ENCODE measurements around the gene ACTN1. TPM values are rescaled to one million over a fixed set of nuclear protein-coding genes. Genes with fewer than 3 reads are reported as not detected.

Gene ACTN1
- total and polyA plus RNA-seq, 3 experiments from 2014 or later: 47.4 to 53.3 (median 52.7) TPM

DNA sequence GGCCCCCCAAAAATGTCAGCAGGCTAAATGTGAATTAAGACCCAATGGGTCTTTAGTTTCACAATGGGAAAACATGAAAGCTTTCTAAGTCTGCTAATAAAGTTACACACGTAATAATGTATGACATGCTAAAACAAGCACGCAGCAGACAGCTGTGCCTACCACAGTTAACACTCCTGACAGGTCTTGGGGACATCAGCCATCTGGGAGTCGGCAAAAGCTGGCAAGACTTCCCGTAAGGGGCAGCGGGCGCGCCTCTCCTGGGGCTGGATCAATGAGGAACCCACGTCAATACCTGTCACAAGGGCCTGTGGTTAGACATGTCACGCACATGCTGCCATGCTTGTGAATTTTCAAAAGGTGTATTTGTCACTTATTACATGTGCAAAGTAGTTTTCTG is 45.0 kb downstream of the ACTN1 start:
- H3K9me3 ChIP-seq (ENCODE audit: low read length): no peaks in the 10 kb centered on the region
- peaks cover 49% of the 10 kb centered on the region for H3K4me1 ChIP-seq (ENCODE audit: insufficient read depth, low read length)
- Mint-ChIP-seq H3K27me3 (peaks cover 1 to 6% of the 10 kb centered on the region in 2 donors), H3K9me3 (no peaks in the 10 kb centered on the region), H3K27ac (no peak overlapping the region), H3K36me3 (no peaks in the 10 kb centered on the region), H3K4me3 (no peak overlapping the region), H3K4me1 (peaks cover 0 to 10% (median 10%) of the 10 kb centered on the region in 3 donors)
- no peaks in the 10 kb centered on the region for H3K27me3 ChIP-seq (ENCODE audit: insufficient read depth, low read length, poor library complexity, severe bottlenecking)
- H3K4me3 ChIP-seq (ENCODE audit: low read length): no peak overlapping the region
- H3K36me3 ChIP-seq (ENCODE audit: insufficient read depth, low read length): no peaks in the 10 kb centered on the region
- no peak overlapping the region for H3K27ac ChIP-seq (ENCODE audit: low read depth, low read length)
- peak in 1 of 5 donors; percentile 44 for DNase-seq
- ChIA-PET POLR2A (no interaction called here), CTCF (no interaction called here)

DNA sequence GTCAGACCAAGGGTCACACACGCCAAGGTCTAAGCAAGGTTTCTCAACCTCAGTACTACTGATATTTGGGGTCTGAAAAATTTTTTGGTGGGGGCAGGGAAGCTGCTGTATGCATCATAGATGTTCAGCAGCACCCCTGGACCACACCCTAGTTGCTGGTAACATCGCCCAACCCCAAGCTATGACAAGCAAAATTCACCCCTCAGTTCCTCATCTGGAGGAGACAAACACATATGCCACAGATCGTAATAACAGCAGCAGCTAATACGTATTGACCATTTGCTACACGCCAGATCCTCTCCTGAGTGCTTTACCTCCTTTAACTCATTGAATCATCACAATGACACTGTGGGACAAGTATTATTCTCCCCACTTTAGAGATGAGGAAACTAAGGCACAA is 46.4 kb downstream of the ACTN1 start:
- no peaks in the 10 kb centered on the region for H3K9me3 ChIP-seq (ENCODE audit: low read length)
- no peak overlapping the region for H3K4me3 Mint-ChIP-seq
- no peak for DNase-seq
- H3K36me3 Mint-ChIP-seq: no peaks in the 10 kb centered on the region
- H3K27me3 Mint-ChIP-seq: peaks cover 1 to 11% of the 10 kb centered on the region in 2 donors
- peak overlapping the region in 2 of 8 donors; percentile 8 to 81 for H3K27ac Mint-ChIP-seq
- no peak overlapping the region for H3K27ac ChIP-seq (ENCODE audit: low read depth, low read length)
- H3K9me3 Mint-ChIP-seq: no peaks in the 10 kb centered on the region
- H3K36me3 ChIP-seq (ENCODE audit: insufficient read depth, low read length): no peaks in the 10 kb centered on the region
- H3K4me3 ChIP-seq (ENCODE audit: low read length): no peak overlapping the region
- peaks cover 48% of the 10 kb centered on the region for H3K4me1 ChIP-seq (ENCODE audit: insufficient read depth, low read length)
- POLR2A ChIA-PET: no interaction called here
- peaks cover 0 to 8% (median 8%) of the 10 kb centered on the region in 3 donors for H3K4me1 Mint-ChIP-seq
- CTCF ChIA-PET: no interaction called here
- H3K27me3 ChIP-seq (ENCODE audit: insufficient read depth, low read length, poor library complexity, severe bottlenecking): no peaks in the 10 kb centered on the region

DNA sequence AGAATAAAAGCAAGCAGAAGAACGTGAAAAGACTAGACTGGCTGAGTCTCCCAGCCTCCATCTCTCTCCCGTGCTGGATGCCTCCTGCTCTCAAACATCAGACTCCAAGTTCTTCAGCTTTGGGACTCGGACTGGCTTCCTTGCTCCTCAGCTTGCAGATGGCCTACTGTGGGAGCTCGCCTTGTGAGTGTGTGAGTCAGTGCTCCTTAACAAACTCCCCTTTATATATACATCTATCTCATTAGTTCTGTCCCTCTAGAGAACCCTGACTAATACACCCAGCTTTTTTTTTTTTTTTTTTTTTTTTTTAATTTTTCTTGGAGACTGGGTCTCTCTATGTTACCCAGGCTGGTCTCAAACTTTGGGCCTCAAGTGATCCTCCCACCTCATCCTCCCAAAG is 46.9 kb downstream of the ACTN1 start:
- CTCF ChIA-PET: no interaction called here

DNA sequence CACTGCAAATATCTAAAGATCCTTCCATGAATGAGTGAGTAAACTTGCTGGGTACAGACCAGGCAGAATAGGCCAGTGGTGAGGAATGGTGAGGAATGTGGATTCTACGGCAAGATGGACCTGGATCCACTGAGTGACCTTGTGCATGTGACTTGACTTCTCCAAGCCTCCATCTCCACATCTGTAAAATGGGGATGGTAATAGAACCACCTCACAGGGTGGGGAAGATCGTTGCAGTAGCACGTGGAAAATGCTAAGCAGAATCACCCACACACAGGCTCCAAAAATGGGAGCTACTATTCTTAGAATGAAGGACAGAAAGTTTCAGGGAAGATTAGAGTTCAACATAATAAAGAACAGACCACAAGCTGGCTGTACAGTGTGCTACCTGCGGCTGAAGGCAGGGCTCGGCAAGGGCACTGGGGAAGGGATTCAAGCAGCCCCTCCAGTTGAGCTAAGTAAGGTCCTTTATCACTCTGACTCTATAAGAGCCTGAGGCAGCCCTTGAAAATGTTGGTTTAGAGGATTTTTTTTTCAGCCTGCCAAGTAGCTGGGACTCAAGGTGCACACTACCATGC is 47.5 kb downstream of the ACTN1 start:
- H3K9me3 Mint-ChIP-seq: peaks cover 0 to 7% (median 5%) of the 10 kb centered on the region in 5 donors
- H3K4me3 ChIP-seq (ENCODE audit: low read length): no peak overlapping the region
- H3K4me1 Mint-ChIP-seq: peaks cover 0 to 8% (median 8%) of the 10 kb centered on the region in 3 donors
- peaks cover 45% of the 10 kb centered on the region for H3K4me1 ChIP-seq (ENCODE audit: insufficient read depth, low read length)
- H3K36me3 Mint-ChIP-seq: peaks cover 0 to 7% (median 0%) of the 10 kb centered on the region in 3 donors
- no peak for DNase-seq
- no peak overlapping the region for H3K27ac ChIP-seq (ENCODE audit: low read depth, low read length)
- peak overlapping the region in 1 of 8 donors; percentile 7 for H3K27ac Mint-ChIP-seq
- ChIA-PET CTCF (no interaction called here), POLR2A (no interaction called here)
- H3K9me3 ChIP-seq (ENCODE audit: low read length): peaks cover under 1% of the 10 kb centered on the region
- H3K27me3 ChIP-seq (ENCODE audit: insufficient read depth, low read length, poor library complexity, severe bottlenecking): no peaks in the 10 kb centered on the region
- H3K27me3 Mint-ChIP-seq: peaks cover 1 to 15% of the 10 kb centered on the region in 2 donors
- no peaks in the 10 kb centered on the region for H3K36me3 ChIP-seq (ENCODE audit: insufficient read depth, low read length)
- no peak overlapping the region for H3K4me3 Mint-ChIP-seq

More for the DNA sequence above, 46.9 kb downstream of the ACTN1 start:
- H3K4me1 Mint-ChIP-seq: peaks cover 0 to 8% (median 8%) of the 10 kb centered on the region in 3 donors
- H3K9me3 Mint-ChIP-seq: peaks cover 0 to under 1% (median 0%) of the 10 kb centered on the region in 5 donors
- Histone ChIP-seq H3K4me3 (ENCODE audit: low read length) (no peak overlapping the region), H3K27ac (ENCODE audit: low read depth, low read length) (no peak overlapping the region), H3K9me3 (ENCODE audit: low read length) (no peaks in the 10 kb centered on the region), H3K36me3 (ENCODE audit: insufficient read depth, low read length) (no peaks in the 10 kb centered on the region), H3K27me3 (ENCODE audit: insufficient read depth, low read length, poor library complexity, severe bottlenecking) (no peaks in the 10 kb centered on the region), H3K4me1 (ENCODE audit: insufficient read depth, low read length) (peaks cover 45% of the 10 kb centered on the region)
- DNase-seq: no peak
- H3K4me3 Mint-ChIP-seq: no peak overlapping the region
- peaks cover 0 to under 1% (median 0%) of the 10 kb centered on the region in 3 donors for H3K36me3 Mint-ChIP-seq
- H3K27ac Mint-ChIP-seq: peak overlapping the region in 1 of 8 donors; percentile 8
- peaks cover 1 to 11% of the 10 kb centered on the region in 2 donors for H3K27me3 Mint-ChIP-seq
- POLR2A ChIA-PET: no interaction called here

DNA sequence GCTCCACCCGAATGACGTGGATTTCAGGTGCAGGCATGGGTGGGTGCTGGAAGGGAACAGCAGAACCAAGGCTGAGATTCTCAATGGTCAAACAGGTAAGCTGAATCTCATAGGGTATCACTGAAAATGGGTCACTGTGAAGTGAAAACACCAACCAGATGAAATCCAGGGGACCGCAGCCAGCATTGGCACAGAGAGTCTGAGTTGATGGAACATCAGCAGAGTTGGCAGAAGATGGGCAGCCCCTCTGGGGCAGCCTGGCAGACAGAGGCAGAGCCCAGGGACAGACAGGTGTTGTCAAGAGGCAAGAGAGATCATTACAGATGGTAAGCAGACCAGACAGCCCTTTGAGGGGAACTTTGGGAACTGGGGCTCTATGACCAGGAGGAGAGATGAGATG is 48.0 kb downstream of the ACTN1 start:
- CTCF ChIA-PET: no interaction called here
- H3K9me3 ChIP-seq (ENCODE audit: low read length): peaks cover 6% of the 10 kb centered on the region
- H3K36me3 ChIP-seq (ENCODE audit: insufficient read depth, low read length): no peaks in the 10 kb centered on the region
- peaks cover 0 to 8% (median 8%) of the 10 kb centered on the region in 3 donors for H3K4me1 Mint-ChIP-seq
- H3K27ac Mint-ChIP-seq: no peak overlapping the region
- no peak overlapping the region for H3K27ac ChIP-seq (ENCODE audit: low read depth, low read length)
- H3K4me3 Mint-ChIP-seq: no peak overlapping the region
- H3K27me3 ChIP-seq (ENCODE audit: insufficient read depth, low read length, poor library complexity, severe bottlenecking): no peaks in the 10 kb centered on the region
- DNase-seq: no peak
- peaks cover 40% of the 10 kb centered on the region for H3K4me1 ChIP-seq (ENCODE audit: insufficient read depth, low read length)
- H3K36me3 Mint-ChIP-seq: peaks cover 0 to 10% (median under 1%) of the 10 kb centered on the region in 3 donors
- no peak overlapping the region for H3K4me3 ChIP-seq (ENCODE audit: low read length)
- POLR2A ChIA-PET: no interaction called here
- H3K9me3 Mint-ChIP-seq: peaks cover under 1 to 10% (median 8%) of the 10 kb centered on the region in 5 donors
- H3K27me3 Mint-ChIP-seq: peaks cover 1 to 17% of the 10 kb centered on the region in 2 donors

DNA sequence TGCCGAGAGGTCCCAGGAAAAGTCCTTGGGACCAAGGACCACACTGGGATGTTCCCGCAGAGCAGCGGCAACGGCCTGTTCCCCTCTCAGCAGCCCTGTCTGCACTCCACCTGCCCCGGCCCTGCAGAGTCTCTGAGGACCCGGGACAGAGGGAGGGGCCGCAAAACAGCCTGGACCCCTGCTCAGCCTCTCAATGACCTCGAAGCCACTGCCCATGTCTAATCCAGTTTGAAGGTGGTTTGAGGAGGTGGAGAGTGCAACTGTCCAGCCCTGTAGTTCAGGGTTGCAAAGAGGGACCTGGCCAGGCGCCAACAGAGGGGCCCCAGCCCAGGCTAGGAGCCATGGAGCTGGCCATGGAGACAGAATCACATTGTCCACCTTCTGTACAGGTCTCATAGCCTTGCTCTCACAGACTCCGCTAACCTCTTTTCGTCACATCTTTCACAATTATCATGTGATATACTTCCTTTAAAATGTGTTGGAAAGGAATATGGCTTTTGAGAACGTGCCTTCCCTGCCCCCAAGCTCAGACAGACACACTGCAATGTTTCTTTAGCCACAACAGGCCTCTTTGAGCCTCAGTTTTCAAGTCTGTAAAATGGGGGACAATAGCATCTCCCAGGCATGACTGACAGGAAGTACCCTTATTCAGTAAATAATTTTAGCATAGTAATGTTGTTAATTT is 49.3 kb downstream of the ACTN1 start:
- peaks cover 8% of the 10 kb centered on the region for H3K9me3 ChIP-seq (ENCODE audit: low read length)
- ChIA-PET CTCF (interaction anchor here (1.3 kb wide), 1 partner anchor 18 kb away, joined by 4 read pairs; no protein-coding TSS in a partner anchor), POLR2A (no interaction called here)
- Mint-ChIP-seq H3K9me3 (peaks cover 5 to 15% (median 14%) of the 10 kb centered on the region in 5 donors), H3K27ac (no peak overlapping the region), H3K36me3 (peaks cover 2 to 20% (median 5%) of the 10 kb centered on the region in 3 donors), H3K4me3 (no peak overlapping the region), H3K4me1 (peaks cover 0 to 8% (median 8%) of the 10 kb centered on the region in 3 donors), H3K27me3 (peaks cover 0 to 17% of the 10 kb centered on the region in 2 donors)
- no peaks in the 10 kb centered on the region for H3K27me3 ChIP-seq (ENCODE audit: insufficient read depth, low read length, poor library complexity, severe bottlenecking)
- H3K36me3 ChIP-seq (ENCODE audit: insufficient read depth, low read length): no peaks in the 10 kb centered on the region
- DNase-seq: no peak
- H3K4me3 ChIP-seq (ENCODE audit: low read length): no peak overlapping the region
- peaks cover 36% of the 10 kb centered on the region for H3K4me1 ChIP-seq (ENCODE audit: insufficient read depth, low read length)
- no peak overlapping the region for H3K27ac ChIP-seq (ENCODE audit: low read depth, low read length)

DNA sequence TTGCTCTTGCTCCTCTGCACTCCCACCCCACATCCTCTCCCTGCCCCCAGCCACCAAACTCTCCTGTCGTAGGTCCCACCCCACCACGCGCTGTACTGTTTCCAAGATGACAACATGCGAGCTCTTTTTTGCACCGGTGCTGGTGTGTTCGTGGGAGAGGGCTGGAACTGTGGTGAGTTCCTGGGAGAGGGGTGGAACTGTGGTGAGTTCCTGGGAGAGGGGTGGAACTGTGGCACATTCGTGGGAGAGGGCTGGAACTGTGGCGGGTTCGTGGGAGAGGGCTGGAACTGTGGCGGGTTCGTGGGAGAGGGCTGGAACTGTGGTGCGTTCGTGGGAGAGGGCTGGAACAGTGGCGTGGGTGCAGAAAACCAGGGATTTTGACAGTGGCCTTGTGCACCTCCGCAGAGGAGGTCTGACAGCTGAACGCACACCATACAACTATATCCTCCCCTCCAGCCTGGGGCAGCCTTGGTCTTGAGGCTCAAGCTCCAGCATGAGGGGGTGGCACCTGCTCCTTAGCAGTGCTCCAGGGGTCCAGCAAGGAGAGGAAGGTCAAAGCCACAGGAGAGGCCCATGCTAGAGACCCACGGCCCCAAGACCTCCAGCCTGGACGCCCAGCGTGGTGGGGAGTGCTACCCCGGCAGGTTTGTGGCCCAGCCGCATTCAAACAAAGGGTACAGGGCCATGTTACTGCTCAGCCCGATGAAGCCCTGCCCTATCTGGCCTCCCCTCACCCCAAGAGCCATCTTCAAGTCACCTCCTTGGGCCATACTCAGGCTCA is 50.1 kb downstream of the ACTN1 start:
- ChIA-PET CTCF (interaction anchor here (1.3 kb wide), 1 partner anchor 10 kb away, joined by 3 read pairs; no protein-coding TSS in a partner anchor), POLR2A (no interaction called here)
- Histone ChIP-seq H3K9me3 (ENCODE audit: low read length) (peaks cover 8% of the 10 kb centered on the region), H3K36me3 (ENCODE audit: insufficient read depth, low read length) (no peaks in the 10 kb centered on the region), H3K4me1 (ENCODE audit: insufficient read depth, low read length) (peaks cover 39% of the 10 kb centered on the region), H3K4me3 (ENCODE audit: low read length) (peak overlapping the region; percentile 31), H3K27ac (ENCODE audit: low read depth, low read length) (no peak overlapping the region), H3K27me3 (ENCODE audit: insufficient read depth, low read length, poor library complexity, severe bottlenecking) (no peaks in the 10 kb centered on the region)
- H3K27ac Mint-ChIP-seq: peak overlapping the region in 2 of 8 donors; percentile 21 to 22
- H3K27me3 Mint-ChIP-seq: peaks cover 0 to 17% of the 10 kb centered on the region in 2 donors
- peak overlapping the region in 1 of 7 donors; percentile 29 for H3K4me3 Mint-ChIP-seq
- peaks cover 5 to 18% (median 15%) of the 10 kb centered on the region in 5 donors for H3K9me3 Mint-ChIP-seq
- H3K36me3 Mint-ChIP-seq: peaks cover 2 to 26% (median 7%) of the 10 kb centered on the region in 3 donors
- DNase-seq: no peak
- H3K4me1 Mint-ChIP-seq: peaks cover 0 to 8% (median 8%) of the 10 kb centered on the region in 3 donors

Measured in CD8-positive, alpha-beta memory T cell (primary cell).